Upper lobe of right lung (tissue), 1 donor: ENCODE data around the gene STAT3. TPM values are rescaled to one million over a fixed set of nuclear protein-coding genes. Genes with fewer than 3 reads are reported as not detected.

Experiments used
- ATAC-seq: fragments of 200-7000 bp; cut with Tn5 transposase; one replicate; pipeline ENCODE4 v1.9.1; 2020; ENCODE audit warnings: mild to moderate bottlenecking, moderate library complexity
- DNase-seq: peaks from one replicate; pipeline ENCODE4 v3.0.0-alpha.2; 2020
- H3K27ac ChIP-seq: fragments of 200-600 bp; one replicate; pipeline ENCODE4 v1.8.0; 2022
- H3K27me3 ChIP-seq: fragments of 200-600 bp; one replicate; pipeline ENCODE4 v1.8.0; 2022; ENCODE audit warnings: mild to moderate bottlenecking
- H3K36me3 ChIP-seq: fragments of 200-600 bp; one replicate; pipeline ENCODE4 v1.8.0; 2022
- H3K4me1 ChIP-seq: fragments of 200-600 bp; one replicate; pipeline ENCODE4 v1.8.0; 2022
- H3K4me3 ChIP-seq: fragments of 200-600 bp; one replicate; pipeline ENCODE4 v1.8.0; 2022; ENCODE audit warnings: mild to moderate bottlenecking
- H3K9me3 ChIP-seq: fragments of 200-600 bp; one replicate; pipeline ENCODE4 v1.8.0; 2022
- CTCF ChIP-seq: fragments of 200-600 bp; IDR thresholded peaks from one replicate; pipeline ENCODE4 v1.8.0; 2022; ENCODE audit warnings: antibody characterized with exemption
- intact Hi-C: fragments of 100-400 bp; cut with DNase I; formaldehyde crosslinking; loops from one replicate; pipeline ENCODE4 v1.11.0; 2022
- total RNA-seq: library from RNA; stranded (reverse); fragmentation: NEBNext Ultra II Directional; extraction: Animal tissue kit (Norgen Biotek cat#: 25700); gene quantifications from one replicate; pipeline ENCODE4 v1.2.1, GENCODE V29; 2021
- donor health status: DM: no; HTN: yes; CAD: no; lungs with severe emphysema.

Gene STAT3
- total RNA-seq, 1 donor from 2014 or later: 309 TPM

DNA sequence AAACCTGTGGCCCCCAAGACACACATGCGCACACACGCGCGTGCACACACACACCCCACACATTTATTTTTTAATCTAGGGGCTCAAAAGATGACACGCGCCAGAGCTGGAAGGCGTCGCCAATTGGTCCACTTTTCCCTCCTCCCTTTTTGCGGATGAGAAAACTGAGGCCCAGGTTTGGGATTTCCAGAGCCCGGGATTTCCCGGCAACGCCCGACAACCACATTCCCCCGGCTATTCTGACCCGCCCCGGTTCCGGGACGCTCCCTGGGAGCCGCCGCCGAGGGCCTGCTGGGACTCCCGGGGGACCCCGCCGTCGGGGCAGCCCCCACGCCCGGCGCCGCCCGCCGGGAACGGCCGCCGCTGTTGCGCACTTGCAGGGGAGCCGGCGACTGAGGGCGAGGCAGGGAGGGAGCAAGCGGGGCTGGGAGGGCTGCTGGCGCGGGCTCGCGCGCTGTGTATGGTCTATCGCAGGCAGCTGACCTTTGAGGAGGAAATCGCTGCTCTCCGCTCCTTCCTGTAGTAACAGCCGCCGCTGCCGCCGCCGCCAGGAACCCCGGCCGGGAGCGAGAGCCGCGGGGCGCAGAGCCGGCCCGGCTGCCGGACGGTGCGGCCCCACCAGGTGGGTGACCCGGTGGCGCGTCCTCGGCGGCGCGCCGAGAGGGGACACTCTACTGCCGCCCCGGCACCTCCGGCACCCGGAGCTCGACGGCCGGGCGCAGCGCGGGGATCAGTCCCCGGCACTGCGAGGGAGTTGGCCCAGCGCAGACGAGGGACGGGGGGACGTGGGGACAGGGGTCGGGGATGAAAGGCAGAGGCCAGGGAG lies 100.1 kb downstream of the STAT3 start, which contains the start of gene STAT5A:
Gene STAT5A, plus strand, starts transcription at position 522 of the 826 bp plus-strand sequence. CDS start 914 bp downstream, outside the sequence.
- no peak for TF ChIP-seq CTCF
- no peaks in the 10 kb centered on the region for H3K27me3 ChIP-seq
- peak within 1 kb of the TSS; percentile 93 for H3K27ac ChIP-seq
- peak; percentile 92 for ATAC-seq
- intact Hi-C loops: no loop called here
- H3K4me3 ChIP-seq: peak within 1 kb of the TSS; percentile 71
- H3K4me1 ChIP-seq: peaks cover 25% of the 10 kb centered on the region
- peak; percentile 95 for DNase-seq
- H3K36me3 ChIP-seq: peaks cover 7% of the 10 kb centered on the region
- H3K9me3 ChIP-seq: no peaks in the 10 kb centered on the region

DNA sequence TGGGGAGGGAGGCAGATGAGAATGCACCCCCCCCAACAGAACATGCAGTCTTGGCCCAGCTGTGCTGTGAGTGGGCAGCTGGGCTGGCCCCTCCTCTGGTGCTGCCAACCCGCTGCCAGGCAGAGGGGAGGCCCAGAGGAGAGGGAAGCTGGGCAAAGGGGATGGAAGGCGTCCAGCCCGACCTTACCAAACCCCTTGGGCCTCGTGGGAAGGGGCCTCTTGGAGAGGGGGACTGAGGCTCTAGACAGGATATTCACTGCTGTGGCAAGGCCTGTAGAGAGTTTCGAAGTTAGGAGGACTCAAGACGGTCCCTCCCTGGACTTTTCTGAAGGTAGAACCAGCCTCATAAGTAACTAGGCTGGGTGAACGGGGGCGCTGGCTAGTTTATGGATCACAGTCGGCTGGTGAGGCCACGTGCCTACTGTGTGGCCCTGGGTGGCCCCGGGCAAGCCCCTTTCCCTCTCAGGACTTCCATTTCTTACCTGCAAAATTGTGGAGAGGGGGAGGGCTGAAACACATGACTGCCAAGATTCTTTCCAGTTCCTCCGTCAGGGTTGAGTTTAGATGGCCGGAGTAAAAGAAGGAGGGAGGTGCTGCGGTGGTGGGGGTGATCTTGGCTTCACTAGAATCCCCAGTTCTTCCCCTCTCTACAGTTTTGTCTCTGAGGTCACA lies 100.8 kb downstream of the STAT3 start:
- Histone ChIP-seq H3K4me3 (peak overlapping the region; percentile 71), H3K36me3 (no peaks in the 10 kb centered on the region), H3K27ac (peak overlapping the region; percentile 93), H3K4me1 (peaks cover 25% of the 10 kb centered on the region), H3K9me3 (no peaks in the 10 kb centered on the region), H3K27me3 (no peaks in the 10 kb centered on the region)
- TF ChIP-seq CTCF: no peak
- intact Hi-C loops: no loop called here
- DNase-seq: peak; percentile 80
- peak; percentile 72 for ATAC-seq

DNA sequence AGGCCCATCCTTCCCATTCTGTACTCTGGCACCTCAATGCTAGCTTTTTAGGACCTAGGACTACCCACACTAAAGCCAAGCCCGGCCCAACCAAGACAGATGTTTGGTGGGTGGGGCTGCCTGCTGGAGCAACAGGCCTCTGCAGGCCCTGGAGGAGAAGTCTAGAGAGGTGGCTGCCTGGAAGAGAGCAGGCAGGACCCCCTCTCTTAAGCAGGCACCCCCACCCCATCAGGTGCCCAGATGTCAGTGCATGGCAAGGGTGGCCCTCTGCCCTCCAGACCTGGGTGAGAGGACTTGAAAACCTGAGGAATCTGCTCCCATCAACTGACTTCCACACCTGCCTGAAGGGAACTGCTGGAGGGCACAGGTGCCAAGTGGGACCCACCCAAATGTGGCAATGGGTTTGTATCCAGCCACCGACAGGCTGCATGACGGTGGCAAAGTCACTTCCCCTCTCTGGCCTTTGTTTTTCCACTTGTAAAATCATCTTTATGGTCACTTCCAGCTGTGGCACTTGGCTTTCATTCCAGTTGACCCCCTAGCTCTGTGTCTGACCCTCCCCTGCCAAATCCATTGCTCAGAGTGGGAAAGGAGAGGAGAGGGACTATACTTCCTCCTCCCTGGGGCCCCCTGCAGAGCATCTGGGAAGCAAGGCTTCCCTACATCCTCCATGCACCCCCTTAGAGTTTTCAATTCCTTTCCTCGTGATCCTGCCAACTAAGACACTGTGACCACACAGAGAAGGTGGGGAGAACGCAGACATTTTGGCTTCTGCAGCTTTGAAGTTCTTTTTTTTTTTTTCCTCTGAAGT lies 101.6 kb downstream of the STAT3 start:
- H3K27me3 ChIP-seq: no peaks in the 10 kb centered on the region
- H3K27ac ChIP-seq: peak overlapping the region; percentile 93
- ATAC-seq (no peak), DNase-seq (peak; percentile 61)
- TF ChIP-seq CTCF: no peak
- peak overlapping the region; percentile 71 for H3K4me3 ChIP-seq
- peaks cover 25% of the 10 kb centered on the region for H3K4me1 ChIP-seq
- intact Hi-C loops: no loop called here
- H3K36me3 ChIP-seq: no peaks in the 10 kb centered on the region
- no peaks in the 10 kb centered on the region for H3K9me3 ChIP-seq

- H3K27ac ChIP-seq: no peak overlapping the region
- no peaks in the 10 kb centered on the region for H3K27me3 ChIP-seq
- H3K36me3 ChIP-seq: no peaks in the 10 kb centered on the region
- no peak for ATAC-seq
- H3K9me3 ChIP-seq: no peaks in the 10 kb centered on the region
- H3K4me3 ChIP-seq: no peak overlapping the region
- H3K4me1 ChIP-seq: peaks cover 25% of the 10 kb centered on the region
- TF ChIP-seq CTCF: no peak
- intact Hi-C loops: no loop called here
- DNase-seq: peak; percentile 26
Measured at GRCh38 chr17:42285346-42286050, 102.7 kb downstream of the STAT3 start.

GRCh38 chr17:42284566-42284965 lies 103.7 kb downstream of the STAT3 start:
- DNase-seq (no peak), ATAC-seq (no peak)
- Histone ChIP-seq H3K36me3 (no peaks in the 10 kb centered on the region), H3K4me1 (peaks cover 18% of the 10 kb centered on the region), H3K4me3 (no peak overlapping the region), H3K27ac (no peak overlapping the region), H3K27me3 (no peaks in the 10 kb centered on the region), H3K9me3 (no peaks in the 10 kb centered on the region)
- intact Hi-C loops: no loop called here
- TF ChIP-seq CTCF: no peak
